ENCODE measurements around the gene USH2A.

Gene USH2A

DNA sequence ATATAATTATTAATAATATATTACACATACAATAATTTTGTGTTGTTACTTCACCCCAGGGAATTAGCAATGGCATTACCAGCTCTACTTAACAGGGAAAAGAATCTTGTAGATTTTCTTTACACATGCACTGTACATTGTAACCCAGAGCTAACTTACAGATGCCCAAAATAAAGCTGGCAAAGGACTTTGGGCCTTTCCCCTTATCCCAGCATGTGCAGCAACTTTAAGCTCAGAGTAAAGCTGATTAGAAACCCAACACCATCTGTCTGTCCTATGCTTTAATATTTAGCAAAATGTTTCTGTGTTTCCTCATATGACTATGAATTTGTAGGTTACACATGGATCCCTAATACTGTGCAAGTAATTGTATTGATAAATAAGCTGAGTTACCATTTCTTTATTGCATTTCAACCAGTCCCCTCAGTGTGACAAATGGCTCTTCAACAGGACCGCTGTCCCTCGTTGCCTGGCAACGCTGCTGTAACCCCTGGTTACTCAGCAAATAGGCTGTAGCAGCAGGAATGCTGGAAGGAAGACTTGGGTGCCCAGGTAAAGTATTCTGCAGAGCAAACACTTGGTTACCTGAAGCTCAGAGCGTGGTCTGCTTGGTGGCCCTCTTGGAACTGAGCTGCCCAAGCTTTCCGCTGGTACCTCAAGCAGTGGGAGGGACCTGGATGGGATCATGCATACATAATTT lies at the start of gene USH2A:
TSS of gene USH2A (minus strand) at position 628 of the 700 bp plus-strand sequence. CDS start 1,112 bp downstream, outside the sequence.
- DNase-seq: no peak

- DNase-seq: no peak
Measured at GRCh38 chr1:216466162-216466801, 43.0 kb upstream of the USH2A start.

- no peak for DNase-seq
Measured at GRCh38 chr1:216464489-216464888, 41.2 kb upstream of the USH2A start.

GRCh38 chr1:216462066-216462775 lies 39.0 kb upstream of the USH2A start:
- DNase-seq: no peak

DNA sequence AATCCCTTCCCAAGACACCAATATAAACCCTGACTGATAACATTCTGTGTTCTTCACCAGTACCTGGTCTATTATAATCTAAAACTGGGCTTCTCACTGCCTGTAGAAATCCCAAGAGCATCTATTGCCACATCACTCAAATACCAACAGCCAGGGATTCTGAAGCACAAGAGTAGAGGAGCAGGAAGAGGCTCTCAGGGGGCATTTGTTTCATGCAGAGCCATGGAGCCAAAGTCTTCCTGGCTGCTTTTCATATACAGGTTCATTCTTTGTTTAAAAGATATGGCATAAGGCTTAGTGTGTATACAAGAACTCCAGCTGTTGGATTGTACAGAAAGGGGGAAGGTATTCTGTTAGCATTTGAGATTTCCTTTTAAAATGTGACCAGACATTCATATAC lies 38.2 kb upstream of the USH2A start:
- DNase-seq: no peak

DNA sequence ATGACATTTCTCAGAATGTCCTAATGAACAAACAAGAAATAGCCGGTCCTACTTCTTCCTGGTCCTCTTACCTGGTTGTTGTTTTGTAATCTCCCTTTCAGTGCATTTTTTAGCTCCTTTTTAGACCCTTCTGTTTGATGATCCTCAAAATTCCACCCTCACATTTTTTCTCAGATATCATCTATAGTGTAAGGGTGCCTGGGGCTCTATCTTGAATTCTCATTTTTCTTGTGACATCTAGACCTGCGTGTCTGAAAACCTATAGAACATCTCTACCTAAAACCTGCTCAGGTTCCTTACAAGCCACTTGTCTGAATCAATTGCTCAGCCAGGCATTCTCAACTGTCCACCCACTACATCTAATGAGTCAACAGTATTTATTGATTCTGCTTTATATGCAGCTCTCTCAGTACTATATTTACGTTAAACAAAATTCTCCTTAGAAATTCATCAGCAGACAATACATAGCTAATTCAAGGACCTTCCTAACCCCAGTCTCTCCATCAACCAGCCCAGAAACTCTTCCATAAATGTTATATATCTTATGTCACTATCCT lies 36.5 kb upstream of the USH2A start:
- no peak for DNase-seq

DNA sequence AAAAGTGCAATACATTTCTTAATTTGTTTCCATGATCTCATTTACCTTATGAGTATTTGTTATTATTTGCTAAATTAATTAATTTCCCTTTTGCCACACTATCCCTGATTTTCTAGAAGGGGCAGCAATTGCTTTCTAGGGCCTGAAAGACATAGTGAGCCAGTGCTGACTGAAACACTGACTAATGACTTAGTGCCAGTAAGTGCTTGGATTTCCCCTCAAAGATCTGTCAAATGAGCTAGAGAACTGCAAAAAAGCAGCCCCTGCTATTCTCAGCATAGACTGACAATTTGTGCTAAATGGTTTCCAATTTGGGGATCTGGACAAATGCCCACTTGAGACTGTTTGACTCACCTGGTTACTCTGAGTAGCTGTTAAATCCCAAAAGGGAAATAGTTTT lies 35.6 kb upstream of the USH2A start:
- DNase-seq: no peak

DNA sequence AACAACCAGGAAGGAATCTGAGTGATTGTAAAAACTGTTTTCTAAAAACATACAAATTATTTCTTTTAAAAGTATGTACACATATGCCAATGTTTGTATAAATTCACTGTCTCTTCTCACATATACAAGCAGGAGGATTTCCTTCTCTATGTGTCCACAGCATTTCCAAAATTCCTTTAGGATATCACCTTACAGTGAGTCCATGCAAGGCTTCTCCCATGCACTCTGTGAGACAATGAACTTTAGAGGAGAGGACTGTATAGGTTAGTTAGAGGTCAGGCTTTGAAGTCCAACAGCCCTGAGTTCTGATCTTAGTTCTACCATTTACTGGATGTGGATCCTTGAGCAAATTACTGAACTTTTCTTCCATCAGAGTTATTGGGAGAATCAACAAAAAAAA lies 34.1 kb upstream of the USH2A start:
- no peak for DNase-seq

- DNase-seq: no peak
Measured at GRCh38 chr1:216456682-216457081, 33.4 kb upstream of the USH2A start.

DNA sequence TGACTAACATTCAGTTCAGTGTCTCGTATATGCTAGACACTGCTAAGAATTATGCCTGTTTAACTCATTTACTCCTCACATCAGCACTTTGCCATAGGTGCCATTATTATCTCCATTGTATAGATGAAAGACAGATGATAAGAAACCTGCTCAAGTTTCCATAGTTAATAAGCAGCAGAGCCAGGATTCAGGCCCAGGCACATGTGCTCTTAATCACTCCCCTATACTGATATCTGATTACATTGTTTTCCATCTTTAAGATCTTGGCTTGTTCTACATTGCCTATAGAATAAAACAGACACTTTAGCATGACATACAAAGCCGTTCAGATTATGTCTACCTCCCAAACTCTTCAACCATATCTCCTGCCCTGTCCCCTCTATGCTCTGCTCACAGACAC lies 30.5 kb upstream of the USH2A start:
- no peak for DNase-seq

- no peak for DNase-seq
Measured at GRCh38 chr1:216450227-216450626, 27.0 kb upstream of the USH2A start.

- DNase-seq: no peak
Measured at GRCh38 chr1:216448011-216448510, 24.8 kb upstream of the USH2A start.

- no peak for DNase-seq
Measured at GRCh38 chr1:216437603-216438002, 14.4 kb upstream of the USH2A start.

GRCh38 chr1:216434232-216434631 lies 11.0 kb upstream of the USH2A start:
- DNase-seq: no peak

- no peak for DNase-seq
Measured at GRCh38 chr1:216433175-216433574, 9.9 kb upstream of the USH2A start.

GRCh38 chr1:216430744-216431143 lies 7.5 kb upstream of the USH2A start:
- no peak for DNase-seq

DNA sequence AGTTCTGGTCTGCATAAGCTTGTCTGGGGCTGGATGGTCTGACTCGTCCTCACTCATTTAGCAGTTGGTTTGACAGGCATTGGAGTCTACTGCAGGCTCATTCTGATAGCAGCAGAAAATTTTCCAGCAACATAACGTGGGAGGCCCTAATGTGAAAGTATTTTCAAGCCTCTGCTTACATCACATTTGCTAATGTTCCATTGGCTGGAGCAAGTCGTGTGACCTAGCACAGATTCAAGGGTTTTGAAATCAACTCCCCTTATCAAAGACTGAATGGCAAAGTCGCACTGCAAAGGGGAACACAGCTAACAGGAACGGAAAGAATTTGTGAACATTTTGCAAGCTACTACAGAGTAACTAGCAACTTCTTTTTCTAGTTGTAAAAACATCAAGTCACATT lies 2.3 kb upstream of the USH2A start:
- DNase-seq: no peak

GRCh38 chr1:216420746-216421145 lies 2.5 kb downstream of the USH2A start:
- DNase-seq: no peak

GRCh38 chr1:216420263-216420662 lies 3.0 kb downstream of the USH2A start:
- DNase-seq: no peak

GRCh38 chr1:216416488-216416887 lies 6.8 kb downstream of the USH2A start:
- DNase-seq: no peak

DNA sequence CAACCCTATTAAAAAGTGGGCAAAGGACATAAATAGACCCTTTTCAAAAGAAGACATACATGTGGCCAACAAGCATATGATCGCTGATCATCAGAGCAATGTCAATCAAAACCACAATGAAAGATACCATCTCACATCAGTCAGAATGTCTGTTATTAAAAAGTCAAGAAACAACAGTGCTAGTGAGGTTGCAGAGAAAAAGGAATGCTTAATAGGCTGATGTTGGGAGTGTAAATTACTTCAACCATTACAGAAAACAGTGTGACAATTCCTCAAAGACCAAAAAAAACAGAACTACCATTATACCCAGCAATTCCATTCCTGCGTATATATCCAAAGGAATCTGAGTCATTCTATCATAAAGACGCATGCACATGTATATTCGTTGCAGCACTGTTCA lies 13.2 kb downstream of the USH2A start:
- DNase-seq: no peak

DNA sequence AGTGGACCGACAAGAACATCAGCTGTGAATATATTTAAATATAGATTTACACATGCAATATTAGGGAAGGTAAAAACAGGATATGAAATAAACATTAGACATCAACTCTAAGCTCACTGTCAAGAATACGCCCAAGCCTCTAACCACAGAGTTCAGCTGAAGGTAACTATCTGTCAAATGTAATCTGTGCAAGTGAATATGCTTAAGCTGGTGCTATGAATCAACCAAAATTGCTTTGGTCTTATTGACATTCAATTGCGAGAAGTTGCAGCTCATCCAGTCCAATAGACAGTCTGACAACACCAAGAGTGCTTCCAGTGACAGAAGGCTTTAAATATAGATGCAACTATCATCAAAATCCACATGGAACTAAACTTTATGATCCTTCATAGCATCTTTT lies 32.3 kb downstream of the USH2A start:
- DNase-seq: no peak

DNA sequence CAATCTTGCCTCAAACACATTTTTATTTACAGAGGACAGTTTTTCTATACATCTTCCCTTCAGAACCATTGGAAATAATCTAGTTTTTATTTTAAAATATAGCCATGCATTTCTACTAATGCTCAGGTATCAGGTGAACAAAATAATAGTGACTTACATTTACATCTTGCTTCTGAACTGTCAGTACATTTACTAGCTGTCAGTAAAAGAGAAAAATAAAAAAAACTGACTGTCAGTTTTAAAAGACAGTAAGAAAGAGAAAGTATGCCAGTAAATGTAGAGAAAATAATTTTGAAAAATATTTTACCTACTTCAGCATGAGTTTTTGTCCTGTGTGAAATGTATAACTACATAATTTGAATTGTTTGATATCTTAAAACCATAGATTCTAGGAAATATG lies 33.5 kb downstream of the USH2A start:
- no peak for DNase-seq

DNA sequence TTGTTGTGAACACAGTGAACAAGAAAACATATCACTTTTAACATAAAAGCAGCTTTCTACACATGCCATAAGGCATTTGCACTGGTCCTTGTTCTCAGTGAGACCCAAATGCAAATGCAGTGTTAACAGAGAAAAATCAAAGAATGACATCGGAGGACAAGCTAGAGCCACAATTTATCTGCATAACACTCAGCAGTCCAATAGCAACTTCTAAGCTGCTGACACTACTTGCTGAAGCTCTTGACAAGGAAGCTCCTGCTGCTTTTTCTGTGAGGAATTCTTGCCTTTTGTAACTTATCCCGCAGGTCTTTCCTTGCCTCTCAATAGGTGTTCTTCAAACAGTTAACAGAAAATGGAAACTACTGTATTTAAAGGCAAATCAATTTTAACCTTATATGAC lies 34.7 kb downstream of the USH2A start:
- DNase-seq: no peak

Measured in suppressor macrophage treated with lipopolysaccharide for 4 hours (primary cell).